ENCODE measurements around the gene KCNK7. TPM values are rescaled to one million over a fixed set of nuclear protein-coding genes. Genes with fewer than 3 reads are reported as not detected.

KCNK7 gene
- total RNA-seq, 2 experiments from 2014 or later = 1.00 to 3.3 TPM

DNA sequence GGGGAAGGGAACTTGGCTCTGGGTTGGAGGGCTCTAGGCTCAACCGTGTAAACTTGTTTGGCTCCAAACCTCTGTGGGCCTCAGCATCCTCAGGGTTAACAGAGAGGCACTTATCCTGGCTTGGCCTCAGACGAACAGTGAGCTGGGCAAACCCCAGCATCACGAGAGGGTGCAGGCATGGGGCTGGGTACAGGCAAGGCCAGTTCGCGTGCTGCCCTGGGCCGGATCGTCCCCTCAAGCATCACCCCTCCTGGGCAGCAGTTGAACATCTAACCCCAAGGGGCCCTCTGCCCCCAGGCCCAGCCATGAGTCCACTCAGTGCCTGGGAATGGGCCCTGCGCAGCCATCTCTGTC is 17.9 kb downstream of the KCNK7 start:
- Mint-ChIP-seq H3K4me3 (peak overlapping the region; percentile 57), H3K4me1 (peaks cover 33% of the 10 kb centered on the region), H3K36me3 (ENCODE audit: low read depth) (peaks cover 42% of the 10 kb centered on the region), H3K27ac (peak overlapping the region; percentile 33), H3K9me3 (no peaks in the 10 kb centered on the region), H3K27me3 (no peaks in the 10 kb centered on the region)
- no peak for DNase-seq
- ChIA-PET CTCF (interaction anchor here (1.8 to 3.6 kb wide), 3 partner anchors 10 to 37 kb away, joined by 4 to 40 read pairs (median 11); no protein-coding TSS in a partner anchor), POLR2A (no interaction called here)

DNA sequence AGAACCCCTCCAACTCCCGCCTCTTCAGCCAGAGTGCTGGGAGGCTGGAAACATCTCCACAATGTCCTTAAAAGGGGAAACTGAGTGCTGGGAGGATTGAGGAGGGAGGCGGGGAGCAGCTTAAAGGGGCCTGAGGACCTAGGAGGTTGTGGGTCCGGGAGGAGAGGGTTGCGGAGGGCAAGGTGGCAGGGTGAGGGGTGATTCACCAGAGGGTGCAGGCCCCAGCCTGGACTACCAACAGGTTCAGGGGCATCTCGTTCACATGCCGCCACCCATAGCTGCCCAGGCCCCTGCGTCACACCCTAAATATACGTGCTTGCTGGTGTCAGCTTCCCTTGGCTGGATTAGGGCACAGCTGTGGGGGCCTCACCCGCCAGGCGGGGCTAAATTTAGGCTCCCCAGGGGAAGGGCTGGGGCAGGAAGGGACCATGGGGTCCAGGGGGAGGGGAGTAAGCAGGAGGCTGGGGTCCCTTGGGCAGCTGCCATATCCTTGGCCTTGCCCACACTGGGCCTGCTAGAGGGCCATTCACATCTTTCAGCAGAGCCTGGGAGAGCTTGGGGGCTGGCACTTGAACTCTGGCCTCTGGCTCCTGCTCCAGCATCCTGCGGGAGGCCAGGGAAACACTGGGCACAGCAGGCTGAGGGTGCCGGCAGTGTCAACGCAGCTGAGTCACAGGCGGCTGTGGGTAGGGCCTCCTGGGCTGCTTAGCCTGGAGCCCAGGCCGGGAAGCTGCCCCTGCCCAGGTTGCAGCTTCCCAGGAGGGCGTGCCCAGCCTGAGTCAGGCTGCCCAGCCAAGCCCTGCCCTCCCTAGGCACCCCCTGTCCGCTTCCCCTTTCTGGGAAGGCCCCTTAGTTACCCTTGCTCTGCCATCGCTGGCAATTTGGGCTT is 18.5 kb downstream of the KCNK7 start:
- DNase-seq = no peak
- POLR2A ChIA-PET = no interaction called here
- peaks cover 35% of the 10 kb centered on the region for H3K4me1 Mint-ChIP-seq
- peak overlapping the region; percentile 83 for H3K4me3 Mint-ChIP-seq
- peak overlapping the region; percentile 83 for H3K27ac Mint-ChIP-seq
- H3K9me3 Mint-ChIP-seq = no peaks in the 10 kb centered on the region
- CTCF ChIA-PET = interaction anchor here (0.6 to 3.6 kb wide), 8 partner anchors 11 to 218 kb away, joined by 3 to 40 read pairs (median 7); no protein-coding TSS in a partner anchor
- H3K36me3 Mint-ChIP-seq (ENCODE audit: low read depth) = peaks cover 42% of the 10 kb centered on the region
- H3K27me3 Mint-ChIP-seq = no peaks in the 10 kb centered on the region

DNA sequence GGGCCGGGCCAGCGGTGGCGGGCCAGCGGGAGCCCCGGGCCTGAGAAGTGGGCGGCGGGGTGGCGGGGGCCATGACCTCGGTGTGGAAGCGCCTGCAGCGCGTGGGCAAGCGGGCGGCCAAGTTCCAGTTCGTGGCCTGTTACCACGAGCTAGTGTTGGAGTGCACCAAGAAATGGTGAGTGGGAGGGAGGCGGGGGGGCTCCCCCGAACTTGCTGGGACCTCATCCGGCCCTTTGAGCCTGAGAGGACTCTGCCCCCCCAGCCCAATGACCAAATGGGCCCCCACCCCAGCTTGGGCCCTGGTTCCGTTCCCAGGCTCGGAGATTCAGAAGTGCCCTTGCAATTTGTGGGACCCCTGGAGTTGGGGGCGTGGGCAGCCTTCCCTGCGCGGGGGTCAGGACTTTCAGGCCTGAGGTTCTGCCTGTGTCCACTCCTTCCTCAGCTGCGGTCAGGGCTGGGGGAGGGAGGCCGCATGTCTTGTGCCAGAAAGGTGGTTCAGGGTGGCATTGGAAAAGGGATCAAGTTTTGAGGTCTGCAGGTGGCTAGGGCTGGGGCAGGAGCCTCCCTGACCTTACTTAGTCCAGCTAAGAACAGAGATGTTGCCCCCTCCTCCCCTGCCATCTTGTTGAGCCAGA is 19.3 kb downstream of the KCNK7 start:
- ChIA-PET POLR2A (interaction anchor here (0.6 kb wide), 1 partner anchor 246 kb away, joined by 4 read pairs; no protein-coding TSS in a partner anchor), CTCF (interaction anchor here (0.6 to 3.6 kb wide), 9 partner anchors 10 to 217 kb away, joined by 3 to 40 read pairs (median 6); partner anchors contain the start of genes MAP3K11 and PCNX3)
- peak overlapping the region; percentile 83 for H3K27ac Mint-ChIP-seq
- no peaks in the 10 kb centered on the region for H3K9me3 Mint-ChIP-seq
- H3K36me3 Mint-ChIP-seq (ENCODE audit: low read depth) = peaks cover 41% of the 10 kb centered on the region
- peaks cover 40% of the 10 kb centered on the region for H3K4me1 Mint-ChIP-seq
- H3K27me3 Mint-ChIP-seq = no peaks in the 10 kb centered on the region
- peak overlapping the region; percentile 83 for H3K4me3 Mint-ChIP-seq
- no peak for DNase-seq

DNA sequence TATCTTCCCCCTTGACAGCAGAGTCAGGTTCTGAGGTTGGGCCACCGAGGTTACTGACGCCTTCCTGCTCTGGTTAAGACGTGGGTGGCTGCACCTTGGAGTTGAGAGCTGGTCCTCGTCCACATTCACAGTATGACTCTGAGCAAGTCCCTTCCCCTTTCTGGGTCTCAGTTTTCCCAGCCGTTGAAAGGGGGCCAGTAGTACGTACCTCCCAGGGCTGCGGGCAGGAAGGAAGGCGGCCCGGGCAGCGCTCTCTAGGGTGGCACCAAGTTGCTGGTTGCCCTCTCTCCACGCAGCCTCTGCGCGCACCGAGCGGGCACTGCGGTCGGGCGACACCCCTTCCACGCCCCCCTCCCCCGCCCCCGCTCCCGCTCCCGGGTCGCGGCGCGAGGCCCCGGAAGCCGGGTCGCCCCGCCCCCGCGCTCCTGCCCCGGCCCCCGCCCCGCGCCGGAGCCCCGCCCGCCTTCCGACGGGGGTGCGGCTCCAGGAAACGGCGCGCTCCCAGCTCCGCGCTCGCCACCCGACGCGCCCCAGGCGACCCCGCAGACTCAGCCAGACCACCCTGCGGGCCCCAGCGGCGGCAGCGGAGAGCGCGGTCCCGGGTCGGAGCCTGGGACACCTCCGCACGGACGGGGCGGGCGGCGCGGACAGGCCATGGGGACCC is 19.9 kb downstream of the KCNK7 start, which contains the start of gene EHBP1L1:
EHBP1L1 (plus strand) TSS at position 486 of the 664 bp plus-strand sequence. CDS start 250 bp downstream, outside the sequence.
- Mint-ChIP-seq H3K4me3 (peak within 1 kb of the TSS; percentile 85), H3K9me3 (no peaks in the 10 kb centered on the region), H3K36me3 (ENCODE audit: low read depth) (peaks cover 39% of the 10 kb centered on the region), H3K27me3 (no peaks in the 10 kb centered on the region), H3K4me1 (peaks cover 46% of the 10 kb centered on the region), H3K27ac (peak within 1 kb of the TSS; percentile 93)
- POLR2A ChIA-PET = interaction anchor here (0.6 kb wide), 2 partner anchors 246 to 281 kb away, joined by 3 to 4 read pairs; no protein-coding TSS in a partner anchor
- peak; percentile 77 for DNase-seq
- CTCF ChIA-PET = interaction anchor here (1.1 to 3.6 kb wide), 9 partner anchors 9 to 39 kb away, joined by 3 to 40 read pairs (median 6); partner anchors contain the start of genes MAP3K11 and PCNX3

DNA sequence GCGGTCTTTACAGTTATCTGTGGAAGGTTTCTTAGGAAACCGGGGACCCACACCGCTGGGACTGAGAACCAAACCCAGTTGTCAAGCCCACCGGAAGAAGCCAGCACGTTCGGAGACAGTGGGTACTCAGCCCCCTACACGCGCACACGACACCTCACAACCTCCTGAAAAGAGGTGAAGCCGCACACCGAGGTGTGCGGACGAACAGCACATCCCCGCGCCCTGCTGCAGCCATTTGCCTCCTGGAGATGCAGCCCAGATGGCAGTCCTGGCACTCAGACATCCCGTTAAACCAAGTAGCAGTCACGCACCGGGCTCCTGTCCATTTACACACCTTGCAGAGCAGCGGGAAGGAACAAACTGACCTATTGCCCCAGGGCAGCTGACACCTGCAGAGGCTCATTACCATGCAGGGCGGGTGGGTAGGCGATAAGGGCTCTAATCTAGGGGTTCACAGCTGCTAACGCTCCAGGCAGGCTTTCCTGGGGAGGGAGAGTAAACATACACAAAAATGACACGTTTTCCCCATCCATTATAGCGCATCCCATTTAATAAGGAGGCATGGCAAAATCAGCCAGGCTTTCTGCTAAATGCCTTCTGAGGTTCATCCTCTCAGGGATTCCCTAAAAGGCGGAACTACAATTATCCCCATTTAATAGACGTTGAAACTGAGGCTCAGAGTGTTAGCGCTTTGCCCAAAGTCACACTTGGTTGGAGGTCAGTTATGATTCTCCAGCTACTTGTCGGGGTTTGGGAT is 20.6 kb downstream of the KCNK7 start:
- H3K4me1 Mint-ChIP-seq = peaks cover 50% of the 10 kb centered on the region
- H3K4me3 Mint-ChIP-seq = peak overlapping the region; percentile 85
- CTCF ChIA-PET = interaction anchor here (1.1 to 3.6 kb wide), 8 partner anchors 8 to 40 kb away, joined by 3 to 40 read pairs (median 7); partner anchors contain the start of genes MAP3K11 and PCNX3

DNA sequence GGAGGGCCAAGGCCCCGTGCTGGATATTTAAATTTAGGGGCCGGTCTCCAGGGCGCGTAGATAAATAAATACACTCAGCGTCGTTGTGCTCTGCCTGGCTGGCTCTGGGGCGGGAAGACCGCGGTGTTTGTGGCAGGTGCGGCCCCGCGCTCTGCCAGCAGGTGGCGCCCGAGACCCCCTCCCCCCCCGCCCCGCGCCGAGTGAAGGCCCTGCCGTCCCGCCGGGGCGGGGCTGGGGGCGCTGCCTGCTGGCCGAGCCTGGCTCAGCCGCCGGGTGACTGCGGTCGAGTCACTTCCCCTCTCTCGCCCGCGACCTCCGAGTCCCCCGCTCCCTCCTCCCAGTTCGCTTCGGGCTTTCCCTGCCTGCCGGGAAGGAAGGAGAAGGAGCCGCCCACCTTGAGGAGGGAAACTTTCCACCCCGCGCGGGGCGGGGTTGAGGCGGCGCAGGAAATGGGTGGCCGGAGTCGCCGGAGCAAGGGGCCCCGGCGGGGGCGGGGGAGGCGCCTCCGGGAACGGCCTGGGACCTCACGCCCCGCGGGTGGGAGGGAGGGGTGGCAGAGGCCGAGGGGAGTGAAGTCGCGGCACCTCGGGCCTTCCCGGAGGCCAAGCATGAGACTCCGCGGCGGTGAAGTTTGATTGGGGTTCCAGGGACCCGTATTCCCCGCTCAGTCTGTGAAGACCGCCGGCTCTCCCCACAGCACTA is 21.3 kb downstream of the KCNK7 start:
- H3K27ac Mint-ChIP-seq = peak overlapping the region; percentile 93
- H3K4me3 Mint-ChIP-seq = peak overlapping the region; percentile 85
- ChIA-PET POLR2A (no interaction called here), CTCF (interaction anchor here (1.1 to 6.0 kb wide), 13 partner anchors 8 to 39 kb away, joined by 3 to 57 read pairs (median 6); no protein-coding TSS in a partner anchor)
- peaks cover 31% of the 10 kb centered on the region for H3K36me3 Mint-ChIP-seq (ENCODE audit: low read depth)
- no peaks in the 10 kb centered on the region for H3K27me3 Mint-ChIP-seq
- H3K4me1 Mint-ChIP-seq = peaks cover 50% of the 10 kb centered on the region
- H3K9me3 Mint-ChIP-seq = no peaks in the 10 kb centered on the region
- DNase-seq = peak; percentile 87

More for the DNA sequence above, 20.6 kb downstream of the KCNK7 start:
- peak overlapping the region; percentile 93 for H3K27ac Mint-ChIP-seq
- POLR2A ChIA-PET = interaction anchor here (0.6 kb wide), 1 partner anchor 282 kb away, joined by 3 read pairs; no protein-coding TSS in a partner anchor
- H3K27me3 Mint-ChIP-seq = no peaks in the 10 kb centered on the region
- no peaks in the 10 kb centered on the region for H3K9me3 Mint-ChIP-seq
- peaks cover 38% of the 10 kb centered on the region for H3K36me3 Mint-ChIP-seq (ENCODE audit: low read depth)
- no peak for DNase-seq

DNA sequence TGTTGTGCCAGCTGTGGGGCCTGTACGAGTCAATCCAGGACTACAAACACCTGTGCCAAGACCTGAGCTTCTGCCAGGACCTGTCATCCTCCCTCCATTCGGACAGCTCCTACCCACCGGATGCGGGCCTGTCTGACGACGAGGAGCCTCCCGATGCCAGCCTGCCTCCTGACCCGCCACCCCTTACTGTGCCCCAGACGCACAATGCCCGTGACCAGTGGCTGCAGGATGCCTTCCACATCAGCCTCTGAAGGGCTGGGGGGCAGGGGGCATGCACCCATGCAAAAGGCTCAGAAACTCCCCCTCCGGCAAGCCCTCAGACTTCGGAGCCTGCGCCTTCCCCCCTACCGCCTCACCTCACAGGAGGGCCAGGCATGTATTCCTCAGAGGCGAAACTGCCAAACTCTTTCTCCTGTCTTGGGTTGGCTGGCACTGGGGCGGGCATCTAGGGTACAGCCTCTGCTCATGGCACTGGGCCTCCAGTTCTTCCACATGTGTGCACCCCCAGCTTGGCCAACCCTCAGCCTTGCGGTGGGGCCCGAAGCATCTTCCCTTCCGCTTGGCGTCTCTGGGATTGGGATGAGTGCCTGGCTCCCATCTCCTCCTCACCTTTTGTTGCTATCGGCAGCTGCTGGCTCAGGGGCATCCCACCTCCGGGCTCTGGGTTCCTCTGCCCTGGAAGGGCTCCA is 22.1 kb downstream of the KCNK7 start:
- Mint-ChIP-seq H3K27ac (peak overlapping the region; percentile 86), H3K27me3 (no peaks in the 10 kb centered on the region), H3K4me1 (peaks cover 51% of the 10 kb centered on the region), H3K4me3 (peak overlapping the region; percentile 85), H3K36me3 (ENCODE audit: low read depth) (peaks cover 29% of the 10 kb centered on the region), H3K9me3 (no peaks in the 10 kb centered on the region)
- DNase-seq = no peak
- CTCF ChIA-PET = interaction anchor here (0.6 to 6.0 kb wide), 15 partner anchors 9 to 203 kb away, joined by 3 to 57 read pairs (median 4); partner anchors contain the start of genes LTBP3, MAP3K11 and PCNX3
- POLR2A ChIA-PET = no interaction called here

DNA sequence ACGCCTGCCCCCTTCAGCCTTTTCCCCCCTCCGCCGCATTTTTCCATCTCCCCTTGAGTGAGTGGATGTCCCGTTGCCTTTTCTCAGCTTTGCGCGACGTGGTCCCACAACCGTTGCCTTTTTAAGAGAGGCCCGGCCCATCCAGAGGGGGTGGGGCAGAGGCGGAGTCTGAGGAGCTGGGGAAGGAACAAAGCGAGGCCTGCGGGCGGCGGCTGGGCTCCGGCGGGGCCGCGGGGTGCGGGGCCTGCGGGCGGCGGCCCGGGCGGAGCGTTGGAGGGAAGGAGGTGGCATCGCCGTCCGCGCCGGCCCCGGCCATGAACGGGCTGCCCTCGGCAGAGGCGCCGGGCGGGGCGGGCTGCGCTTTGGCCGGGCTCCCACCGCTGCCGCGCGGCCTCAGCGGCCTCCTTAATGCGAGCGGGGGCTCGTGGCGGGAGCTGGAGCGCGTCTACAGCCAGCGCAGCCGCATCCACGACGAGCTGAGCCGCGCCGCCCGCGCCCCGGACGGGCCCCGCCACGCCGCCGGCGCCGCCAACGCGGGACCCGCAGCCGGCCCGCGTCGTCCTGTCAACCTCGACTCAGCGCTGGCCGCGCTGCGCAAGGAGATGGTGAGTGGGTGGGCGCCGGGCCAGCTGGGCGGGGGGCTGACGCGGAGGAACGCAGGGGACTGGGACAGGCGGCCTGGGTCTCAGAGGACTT is 23.1 kb downstream of the KCNK7 start, which contains the start of gene FAM89B:
FAM89B (plus strand) TSS at position 183 of the 696 bp plus-strand sequence; CDS start at position 315, 132 bp downstream.
- H3K36me3 Mint-ChIP-seq (ENCODE audit: low read depth) = peaks cover 28% of the 10 kb centered on the region

DNA sequence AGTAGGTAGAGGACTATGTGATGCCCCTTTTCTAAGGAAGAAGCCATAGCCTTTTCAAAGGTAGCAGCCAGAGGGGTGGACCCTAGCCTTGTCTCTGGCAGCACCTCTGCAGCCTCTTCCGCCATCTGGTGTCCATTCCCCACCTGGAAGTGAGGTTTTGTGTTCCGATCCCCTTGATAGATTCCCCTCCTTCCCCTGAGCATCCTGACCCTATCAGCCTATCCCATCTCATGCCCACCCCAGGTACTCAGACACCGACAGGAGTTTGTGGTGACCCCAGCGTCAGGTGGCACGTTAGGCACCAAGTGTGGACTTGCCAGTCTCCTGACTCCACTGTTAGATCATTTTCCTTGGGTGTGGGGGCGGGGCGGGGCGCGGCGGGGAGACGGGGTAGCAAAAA is 23.7 kb downstream of the KCNK7 start:
- Mint-ChIP-seq H3K27ac (peak overlapping the region; percentile 99), H3K4me1 (peaks cover 48% of the 10 kb centered on the region), H3K4me3 (peak overlapping the region; percentile 99), H3K27me3 (no peaks in the 10 kb centered on the region), H3K9me3 (no peaks in the 10 kb centered on the region), H3K36me3 (ENCODE audit: low read depth) (peaks cover 29% of the 10 kb centered on the region)
- CTCF ChIA-PET = interaction anchor here (0.9 to 6.0 kb wide), 14 partner anchors 11 to 289 kb away, joined by 3 to 57 read pairs (median 6); partner anchors contain the start of genes LTBP3, MAP3K11, MUS81 and PCNX3
- POLR2A ChIA-PET = interaction anchor here (0.6 to 1.0 kb wide), 3 partner anchors 16 to 149 kb away, joined by 3 to 5 read pairs (median 3); partner anchors contain the start of gene NEAT1
- DNase-seq = no peak

More for the DNA sequence above, 23.1 kb downstream of the KCNK7 start, which contains the start of gene FAM89B:
- CTCF ChIA-PET = interaction anchor here (0.6 to 6.0 kb wide), 17 partner anchors 8 to 202 kb away, joined by 3 to 57 read pairs (median 5); partner anchors contain the start of genes LTBP3, MAP3K11 and PCNX3
- Mint-ChIP-seq H3K27ac (peak within 1 kb of the TSS; percentile 99), H3K9me3 (no peaks in the 10 kb centered on the region), H3K4me3 (peak within 1 kb of the TSS; percentile 99), H3K4me1 (peaks cover 47% of the 10 kb centered on the region), H3K27me3 (no peaks in the 10 kb centered on the region)
- POLR2A ChIA-PET = interaction anchor here (0.6 to 1.0 kb wide), 3 partner anchors 16 to 793 kb away, joined by 3 read pairs; partner anchors contain the start of gene NEAT1
- DNase-seq = peak; percentile 94

DNA sequence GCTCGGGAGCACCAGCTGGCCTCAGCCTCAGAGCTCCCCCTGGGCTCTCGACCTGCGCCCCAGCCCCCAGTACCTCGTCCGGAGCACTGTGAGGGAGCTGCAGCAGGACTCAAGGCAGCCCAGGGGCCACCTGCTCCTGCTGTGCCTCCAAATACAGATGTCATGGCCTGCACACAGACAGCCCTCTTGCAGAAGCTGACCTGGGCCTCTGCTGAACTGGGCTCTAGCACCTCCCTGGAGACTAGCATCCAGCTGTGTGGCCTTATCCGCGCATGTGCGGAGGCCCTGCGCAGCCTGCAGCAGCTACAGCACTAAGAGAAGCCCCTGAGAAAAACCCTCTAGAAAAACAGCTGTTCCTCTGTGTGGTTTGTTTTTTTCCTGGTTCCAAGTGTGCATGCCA is 24.2 kb downstream of the KCNK7 start:
- DNase-seq = no peak
- Mint-ChIP-seq H3K27ac (peak overlapping the region; percentile 99), H3K36me3 (ENCODE audit: low read depth) (peaks cover 29% of the 10 kb centered on the region), H3K27me3 (no peaks in the 10 kb centered on the region), H3K4me1 (peaks cover 50% of the 10 kb centered on the region), H3K4me3 (peak overlapping the region; percentile 99), H3K9me3 (no peaks in the 10 kb centered on the region)
- ChIA-PET POLR2A (interaction anchor here (0.6 to 2.0 kb wide), 3 partner anchors 17 to 71 kb away, joined by 3 to 10 read pairs (median 5); no protein-coding TSS in a partner anchor), CTCF (interaction anchor here (0.7 to 6.0 kb wide), 11 partner anchors 11 to 289 kb away, joined by 3 to 57 read pairs (median 9); partner anchors contain the start of genes LTBP3, MAP3K11, MUS81 and PCNX3)
